Renal cortex interstitium (tissue), 15 donors: Measurements from ENCODE around the gene SYNDIG1. TPM values are rescaled to one million over a fixed set of nuclear protein-coding genes. Genes with fewer than 3 reads are reported as not detected.

Experiments used
- DNase-seq, 11 donors: peaks; one replicate each; pipeline ENCODE4 v3.0.0-alpha.2; 2013; ENCODE audit warnings: low read depth in 9 of 11, low spot score in 4 of 11; ENCODE audit errors: extremely low read depth in 1 of 11
- long read RNA-seq, 16 experiments: transcript quantifications; one replicate each; lab custom pipeline, GENCODE V29; 2026
- polyA plus RNA-seq, 3 donors: library from polyadenylated mRNA; unstranded; fragments of 120-200 nt; gene quantifications; one replicate each; pipeline ENCODE4 v1.2.1, GENCODE V29; 2013; ENCODE audit not compliant: insufficient read length in 3 of 3

Gene SYNDIG1
- polyA plus RNA-seq, result 10 to 100 TPM in 1 of 3 donors, 1 to 10 TPM in 2; 7.5 to 10.6 (median 8.2) TPM
- long read RNA-seq, donor 1, partial matches to known transcripts, result 0 of 2 reads
- long read RNA-seq, donor 1, other reads (novel, unspliced or antisense), result 0 of 2 reads
- long read RNA-seq, donor 2, partial matches to known transcripts, result 0 of 2 reads
- long read RNA-seq, donor 2, other reads (novel, unspliced or antisense), result 0 of 2 reads
- long read RNA-seq, donor 3, partial matches to known transcripts, result 7 of 11 reads
- long read RNA-seq, donor 3, other reads (novel, unspliced or antisense), result 0 of 11 reads
- long read RNA-seq, donor 4, result 0 reads
- long read RNA-seq, donor 5, partial matches to known transcripts, result 0 of 4 reads
- long read RNA-seq, donor 5, other reads (novel, unspliced or antisense), result 0 of 4 reads
- long read RNA-seq, donor 6, partial matches to known transcripts, result 0 of 1 reads
- long read RNA-seq, donor 6, other reads (novel, unspliced or antisense), result 0 of 1 reads
- long read RNA-seq, donor 7, partial matches to known transcripts, result 0 of 3 reads
- long read RNA-seq, donor 7, other reads (novel, unspliced or antisense), result 0 of 3 reads
- long read RNA-seq, donor 8, partial matches to known transcripts, result 11 of 15 reads
- long read RNA-seq, donor 8, other reads (novel, unspliced or antisense), result 0 of 15 reads
- long read RNA-seq, donor 9, partial matches to known transcripts, result 0 of 2 reads
- long read RNA-seq, donor 9, other reads (novel, unspliced or antisense), result 0 of 2 reads
- long read RNA-seq, donor 10, partial matches to known transcripts, result 0 of 3 reads
- long read RNA-seq, donor 10, other reads (novel, unspliced or antisense), result 0 of 3 reads
- long read RNA-seq, donor 11, partial matches to known transcripts, result 0 of 4 reads
- long read RNA-seq, donor 11, other reads (novel, unspliced or antisense), result 0 of 4 reads
- long read RNA-seq, donor 12, partial matches to known transcripts, result 0 of 1 reads
- long read RNA-seq, donor 12, other reads (novel, unspliced or antisense), result 0 of 1 reads
- long read RNA-seq, donor 13, transcript SYNDIG1-201 (4 exons, 2,522 nt), result major isoform, 10 of 10 reads
- long read RNA-seq, donor 13, partial matches to known transcripts, result 0 of 10 reads
- long read RNA-seq, donor 13, other reads (novel, unspliced or antisense), result 0 of 10 reads
- long read RNA-seq, donor 14, partial matches to known transcripts, result 5 of 7 reads
- long read RNA-seq, donor 14, other reads (novel, unspliced or antisense), result 0 of 7 reads
- long read RNA-seq, donor 15, partial matches to known transcripts, result 0 of 1 reads
- long read RNA-seq, donor 15, other reads (novel, unspliced or antisense), result 0 of 1 reads
- long read RNA-seq, donor 16, partial matches to known transcripts, result 0 of 3 reads
- long read RNA-seq, donor 16, other reads (novel, unspliced or antisense), result 0 of 3 reads

GRCh38 chr20:24469116-24469893 lies at the start of gene SYNDIG1:
TSS of gene SYNDIG1 (plus strand) at chr20:24469629. CDS start at chr20:24543098, 73,469 bp downstream.
- DNase-seq, result peak in 2 of 11 donors; percentile 20 to 35

- DNase-seq, result no peak
Observed at GRCh38 chr20:24419786-24420185, 49.6 kb upstream of the SYNDIG1 start.

- no peak for DNase-seq
Observed at GRCh38 chr20:24420567-24420966, 48.9 kb upstream of the SYNDIG1 start.

GRCh38 chr20:24421071-24421470 lies 48.4 kb upstream of the SYNDIG1 start:
- no peak for DNase-seq

GRCh38 chr20:24422091-24422760 lies 47.2 kb upstream of the SYNDIG1 start:
- DNase-seq, result no peak

GRCh38 chr20:24423390-24424313 lies 45.8 kb upstream of the SYNDIG1 start:
- DNase-seq, result no peak

GRCh38 chr20:24425523-24426135 lies 43.8 kb upstream of the SYNDIG1 start:
- DNase-seq, result no peak

- no peak for DNase-seq
Observed at GRCh38 chr20:24431279-24432045, 38.0 kb upstream of the SYNDIG1 start.

- DNase-seq, result peak in 3 of 11 donors; percentile 32 to 50 (median 37)
Observed at GRCh38 chr20:24432046-24432442, 37.4 kb upstream of the SYNDIG1 start.

GRCh38 chr20:24436160-24436559 lies 33.3 kb upstream of the SYNDIG1 start:
- DNase-seq, result no peak

GRCh38 chr20:24437196-24438082 lies 32.0 kb upstream of the SYNDIG1 start:
- peak in 4 of 11 donors; percentile 38 to 71 (median 55) for DNase-seq

- no peak for DNase-seq
Observed at GRCh38 chr20:24438331-24438730, 31.1 kb upstream of the SYNDIG1 start.

GRCh38 chr20:24439737-24440387 lies 29.6 kb upstream of the SYNDIG1 start:
- DNase-seq, result no peak

- DNase-seq, result no peak
Observed at GRCh38 chr20:24441661-24442060, 27.8 kb upstream of the SYNDIG1 start.
